Limb (tissue), 2 donors: ENCODE results near the gene DLGAP5.
A peak's percentile ranks its signal among the peaks of the same experiment; 100 is the strongest.

ENCODE experiments used
- DNase-seq, 2 donors: peaks; one replicate each; pipeline ENCODE4 v3.0.0-alpha.2; 2016; ENCODE audit errors: extremely low spot score in 2 of 2

Gene DLGAP5

DNA sequence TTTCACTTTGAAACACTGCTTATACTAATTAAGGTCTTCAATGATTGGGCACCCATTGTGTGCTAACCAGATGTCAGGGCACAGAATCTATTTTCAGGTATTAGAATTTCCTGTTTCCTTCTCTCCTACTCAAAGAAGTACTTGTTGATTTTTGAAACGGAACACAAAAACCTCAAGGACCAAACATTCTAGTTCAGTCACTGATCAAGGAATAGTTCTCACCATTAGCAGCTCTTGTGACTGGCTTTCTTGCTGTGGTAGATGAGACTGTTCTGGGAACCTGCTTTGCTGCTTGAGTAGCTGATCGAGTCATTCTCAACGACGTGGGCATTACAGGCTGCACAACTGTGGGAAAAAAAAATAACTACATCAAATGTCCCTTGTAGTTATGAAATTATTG, 11.0 kb downstream of the DLGAP5 start:
- DNase-seq = no peak

DNA sequence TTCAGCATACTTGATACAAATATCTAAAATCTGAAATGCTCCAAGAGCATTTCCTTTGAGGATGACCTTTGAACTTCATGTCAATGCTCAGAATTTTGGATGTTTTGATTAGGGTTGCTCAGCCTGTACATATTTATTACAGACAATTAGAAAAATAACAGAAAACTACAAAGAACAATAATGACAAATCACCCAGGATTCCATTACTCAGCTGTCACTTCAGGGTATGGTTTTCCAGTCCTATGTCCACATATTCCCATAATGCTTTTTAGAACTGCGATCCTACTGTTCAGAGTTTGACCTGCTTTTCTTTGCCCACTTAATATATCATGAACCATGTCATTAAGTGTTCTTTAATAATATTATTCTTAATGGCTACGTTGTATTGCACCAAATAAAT, 11.4 kb downstream of the DLGAP5 start:
- DNase-seq = no peak

DNA sequence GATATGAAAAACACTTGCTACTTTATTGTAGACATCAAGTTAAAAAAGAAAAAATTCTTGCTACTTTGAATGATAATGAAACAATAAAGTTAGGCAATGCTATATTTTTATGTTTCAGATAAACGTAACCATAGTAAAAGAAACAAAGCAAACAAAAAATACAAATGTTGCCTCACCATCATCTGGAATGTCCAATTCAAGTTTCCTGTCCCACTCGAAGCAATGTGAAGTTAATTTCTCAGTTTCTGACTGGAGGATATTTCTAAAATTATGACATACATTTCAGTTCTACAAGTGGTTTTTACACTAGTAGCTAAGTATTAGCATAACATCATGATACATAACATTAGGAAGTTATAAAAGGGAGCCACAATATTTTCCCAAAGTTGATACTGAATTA, 20.9 kb downstream of the DLGAP5 start:
- DNase-seq = no peak

DNA sequence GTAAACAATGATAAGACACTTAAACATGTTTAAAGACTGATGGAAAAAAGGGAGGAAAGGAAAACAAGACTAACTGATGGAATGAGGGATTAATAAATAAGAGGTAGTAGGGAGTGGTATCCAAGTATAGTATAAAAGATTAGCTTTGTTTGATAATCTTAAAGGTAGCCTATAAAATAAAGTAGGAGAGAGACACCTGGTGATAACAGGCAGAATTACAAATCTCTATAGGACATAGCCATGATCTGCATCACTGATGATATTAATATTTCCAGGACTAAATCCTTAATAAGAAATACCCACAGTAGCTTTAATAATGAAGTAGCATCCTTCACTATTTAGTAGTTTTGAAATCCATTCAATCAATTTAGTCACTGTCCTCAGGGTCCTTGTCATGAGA, 30.4 kb downstream of the DLGAP5 start:
- DNase-seq = peak in 1 of 2 donors; percentile 55

DNA sequence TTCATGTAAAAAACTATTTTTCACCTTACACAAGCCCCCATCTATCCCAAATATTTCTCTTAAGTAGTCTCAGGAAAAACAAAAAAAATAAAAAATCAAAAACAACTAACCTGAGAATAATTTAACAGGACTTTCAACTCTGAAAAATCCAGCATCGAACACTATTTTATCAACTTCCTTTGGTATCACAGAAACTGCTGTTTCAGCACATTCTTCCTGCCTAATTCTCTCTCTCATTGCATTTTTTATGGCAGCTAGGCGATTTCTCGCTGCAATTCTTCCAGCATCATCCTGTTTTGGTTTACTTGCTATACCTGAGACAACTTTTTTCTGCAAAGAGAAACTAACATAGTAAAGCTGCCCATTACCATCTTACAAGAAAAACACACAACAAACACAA, 33.0 kb downstream of the DLGAP5 start:
- no peak for DNase-seq

DNA sequence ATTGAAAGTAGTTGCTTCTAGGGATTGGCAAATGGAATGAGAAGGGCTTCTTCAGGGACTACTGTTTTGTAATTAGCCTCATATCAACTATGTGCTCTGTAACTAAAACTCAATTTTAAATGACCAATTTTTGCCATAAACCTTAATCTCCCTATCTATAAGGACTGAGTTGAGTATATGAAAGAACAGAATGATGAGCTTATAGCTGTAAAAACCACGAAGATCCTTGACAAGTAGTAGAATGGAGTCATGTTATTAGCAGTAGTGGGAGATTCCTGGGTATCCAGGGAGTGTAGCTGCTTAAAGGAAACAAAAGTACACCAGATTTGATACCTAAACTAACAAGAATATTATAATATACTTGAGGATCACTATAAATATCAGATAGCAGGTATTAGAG, 34.3 kb downstream of the DLGAP5 start:
- DNase-seq = no peak

DNA sequence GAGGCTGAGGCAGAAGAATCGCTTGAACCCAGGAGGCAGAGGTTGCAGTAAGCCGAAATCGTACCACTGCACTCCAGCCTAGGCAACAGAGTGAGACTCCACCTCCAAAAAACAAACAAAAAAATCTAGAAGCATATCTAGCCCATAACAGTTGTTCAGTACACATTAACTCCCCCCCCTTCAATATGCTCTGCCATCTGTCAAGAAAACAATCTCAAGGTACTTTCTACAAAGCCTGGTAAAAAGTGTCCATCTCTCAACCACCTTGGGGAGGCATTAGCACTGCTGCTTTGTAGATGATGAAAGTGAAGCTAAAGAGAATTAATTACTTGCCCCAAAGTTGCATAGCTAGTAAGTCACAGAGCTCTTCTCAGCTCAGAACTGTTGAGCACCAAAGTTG, 37.4 kb downstream of the DLGAP5 start:
- no peak for DNase-seq

DNA sequence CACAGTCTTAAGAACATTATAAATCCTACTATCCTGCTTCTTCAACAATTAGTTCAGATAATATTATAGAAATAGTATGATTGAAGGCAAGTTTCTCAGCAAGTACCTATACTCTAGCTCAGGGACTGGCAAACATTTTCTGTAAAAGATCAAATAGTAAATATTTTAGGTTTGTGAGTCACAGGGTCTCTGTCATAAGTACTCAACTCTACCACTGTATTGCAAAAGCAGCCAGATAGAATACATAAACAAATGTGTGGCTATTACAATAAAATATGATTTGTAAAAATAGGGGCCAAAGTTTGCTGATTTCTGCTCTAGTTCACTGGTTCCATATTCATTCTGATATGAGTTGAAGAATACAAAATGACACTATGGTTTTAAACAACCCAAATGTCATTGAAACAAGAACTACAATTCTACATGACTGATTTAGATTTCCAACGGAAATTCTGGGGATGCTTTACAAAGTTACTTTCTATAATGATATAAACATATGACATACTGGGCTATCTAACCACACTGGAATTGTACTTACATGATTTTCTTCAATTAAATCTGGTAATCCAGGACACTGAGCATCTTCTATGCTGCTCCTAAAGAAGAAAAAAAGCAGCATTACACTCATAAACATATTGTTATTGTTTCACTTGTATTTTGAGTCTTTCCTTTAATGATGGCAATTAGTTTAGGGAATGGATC, 39.2 kb downstream of the DLGAP5 start:
- no peak for DNase-seq

DNA sequence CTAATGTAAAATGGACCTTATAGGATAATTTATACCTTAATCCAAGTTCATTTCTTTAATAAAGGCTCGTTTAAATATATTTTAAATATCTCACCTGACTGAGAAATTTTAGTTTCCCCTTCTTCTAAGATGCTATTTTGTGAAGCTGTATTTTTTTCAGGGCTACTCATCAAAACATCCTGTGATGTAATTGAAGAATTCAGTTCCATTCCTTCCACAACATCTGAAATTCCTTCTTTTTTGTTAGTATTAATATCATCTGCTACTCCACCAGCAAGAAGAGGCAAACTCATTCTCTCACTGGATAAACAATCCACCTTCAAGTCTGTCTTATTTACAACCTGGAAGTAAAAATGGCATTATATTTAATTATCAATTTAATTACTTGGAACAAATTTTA, 39.8 kb downstream of the DLGAP5 start:
- DNase-seq = no peak

DNA sequence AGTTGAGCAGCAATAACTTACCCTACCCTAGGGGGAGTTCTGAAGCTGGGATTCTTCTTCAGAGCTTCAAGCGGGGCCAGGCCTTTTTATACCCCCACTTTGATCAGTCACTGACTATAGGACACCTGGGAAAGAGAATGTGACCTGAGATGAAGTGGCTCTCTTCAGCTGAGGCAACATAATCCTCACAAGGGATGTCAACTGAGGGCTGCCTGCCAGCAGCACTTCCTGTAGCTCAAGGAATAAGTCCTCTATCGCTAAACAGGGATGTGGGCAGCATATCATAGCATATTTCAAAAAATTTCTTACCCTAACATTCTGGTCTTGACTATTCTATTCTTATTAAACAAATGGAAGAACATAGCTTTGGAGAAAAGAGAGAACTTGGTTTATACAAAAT, 45.0 kb downstream of the DLGAP5 start:
- no peak for DNase-seq

DNA sequence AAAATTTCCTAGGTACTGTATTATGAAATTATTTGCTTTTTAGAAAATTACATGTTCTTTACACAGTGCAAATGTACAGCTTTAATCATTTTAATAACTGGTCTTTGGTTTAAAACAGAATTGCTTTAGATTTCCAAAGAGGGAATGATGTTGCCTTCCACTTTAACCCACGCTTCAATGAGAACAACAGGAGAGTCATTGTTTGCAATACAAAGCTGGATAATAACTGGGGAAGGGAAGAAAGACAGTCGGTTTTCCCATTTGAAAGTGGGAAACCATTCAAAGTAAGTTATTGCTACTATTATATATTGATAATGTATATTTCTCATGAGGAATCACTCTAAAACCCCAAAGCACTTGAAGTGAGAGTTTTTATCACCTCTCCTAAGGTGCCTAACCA, 48.9 kb downstream of the DLGAP5 start:
- DNase-seq = no peak

DNA sequence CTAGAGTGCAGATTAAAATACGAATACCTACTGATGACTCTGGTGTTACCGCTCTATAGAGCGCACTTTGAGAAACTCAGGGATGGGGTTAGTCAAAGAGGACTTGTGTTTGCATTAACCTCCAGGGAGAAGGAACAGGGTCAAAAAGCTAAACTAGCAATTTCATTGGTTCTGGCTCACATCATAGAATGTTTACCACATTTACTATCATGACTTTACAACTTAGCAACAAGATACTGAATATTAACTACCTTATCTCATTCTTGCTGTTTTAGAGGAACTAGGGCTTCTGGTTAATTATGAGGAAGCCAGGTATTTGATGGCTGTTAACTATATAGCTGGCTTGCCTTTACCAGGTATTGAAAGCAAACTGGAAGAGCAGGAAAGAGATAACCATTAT, 49.6 kb downstream of the DLGAP5 start:
- no peak for DNase-seq

DNA sequence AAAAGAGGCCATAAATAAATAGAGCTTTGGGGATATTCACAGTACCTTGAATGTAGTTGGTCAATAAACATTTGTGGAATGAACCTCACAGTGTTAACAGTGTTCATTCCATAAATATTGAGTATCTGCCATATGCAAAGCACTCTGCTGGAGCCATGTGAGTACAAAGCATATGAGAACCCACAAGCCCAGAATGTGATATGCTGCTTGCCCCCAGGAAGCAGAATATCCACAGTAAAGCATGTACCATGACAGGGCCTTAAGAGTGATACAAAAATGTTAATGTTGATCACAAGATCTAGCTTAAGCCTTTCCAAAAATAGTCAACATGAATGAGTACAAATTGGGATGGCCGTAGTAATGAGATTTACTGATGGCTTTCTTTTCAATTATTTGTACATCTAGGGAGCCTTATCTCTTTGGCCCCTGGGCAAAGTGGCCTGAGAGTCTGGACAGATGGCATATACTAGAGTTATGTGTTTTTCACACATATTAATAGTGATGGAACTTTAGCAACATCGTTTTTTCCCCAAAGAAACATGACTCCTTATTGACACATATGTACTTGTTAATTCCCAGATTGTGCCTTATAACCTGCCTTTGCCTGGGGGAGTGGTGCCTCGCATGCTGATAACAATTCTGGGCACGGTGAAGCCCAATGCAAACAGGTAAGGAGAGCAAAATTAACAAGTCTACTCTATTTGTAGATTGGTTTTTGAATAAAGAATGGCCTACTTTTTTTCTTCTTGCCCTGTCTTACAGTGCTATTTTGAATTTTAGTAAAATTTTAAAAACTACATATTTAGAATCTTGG, 51.5 kb downstream of the DLGAP5 start:
- no peak for DNase-seq

DNA sequence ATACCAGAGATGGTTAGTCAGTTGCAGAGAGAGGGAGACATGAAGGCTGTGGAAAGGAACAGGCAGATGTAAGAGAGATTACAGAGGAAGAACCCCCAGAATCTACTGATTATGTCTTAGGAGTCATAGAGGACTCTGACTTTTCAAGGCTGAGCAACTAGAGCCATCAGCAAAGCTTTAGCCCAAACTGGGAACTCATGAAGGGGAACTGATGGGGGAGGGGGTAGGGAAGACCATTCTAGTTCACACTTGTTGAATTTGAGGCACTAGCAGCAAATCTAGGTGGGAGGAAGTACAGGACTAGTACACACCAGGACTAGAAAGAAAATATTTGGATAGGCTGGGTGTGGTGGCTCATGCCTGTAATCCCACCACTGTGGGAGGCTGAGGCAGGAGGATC, 52.2 kb downstream of the DLGAP5 start:
- DNase-seq = no peak

DNA sequence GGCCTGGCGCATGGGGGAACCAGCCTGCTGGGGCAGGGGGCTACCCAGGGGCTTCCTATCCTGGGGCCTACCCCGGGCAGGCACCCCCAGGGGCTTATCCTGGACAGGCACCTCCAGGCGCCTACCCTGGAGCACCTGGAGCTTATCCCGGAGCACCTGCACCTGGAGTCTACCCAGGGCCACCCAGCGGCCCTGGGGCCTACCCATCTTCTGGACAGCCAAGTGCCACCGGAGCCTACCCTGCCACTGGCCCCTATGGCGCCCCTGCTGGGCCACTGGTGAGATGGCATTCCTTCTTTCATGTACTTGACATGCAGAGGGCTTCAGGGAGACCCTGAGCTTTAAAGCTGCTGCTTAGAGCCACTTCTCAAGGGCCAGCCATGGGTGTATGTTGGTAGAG, 53.3 kb downstream of the DLGAP5 start:
- DNase-seq = no peak

DNA sequence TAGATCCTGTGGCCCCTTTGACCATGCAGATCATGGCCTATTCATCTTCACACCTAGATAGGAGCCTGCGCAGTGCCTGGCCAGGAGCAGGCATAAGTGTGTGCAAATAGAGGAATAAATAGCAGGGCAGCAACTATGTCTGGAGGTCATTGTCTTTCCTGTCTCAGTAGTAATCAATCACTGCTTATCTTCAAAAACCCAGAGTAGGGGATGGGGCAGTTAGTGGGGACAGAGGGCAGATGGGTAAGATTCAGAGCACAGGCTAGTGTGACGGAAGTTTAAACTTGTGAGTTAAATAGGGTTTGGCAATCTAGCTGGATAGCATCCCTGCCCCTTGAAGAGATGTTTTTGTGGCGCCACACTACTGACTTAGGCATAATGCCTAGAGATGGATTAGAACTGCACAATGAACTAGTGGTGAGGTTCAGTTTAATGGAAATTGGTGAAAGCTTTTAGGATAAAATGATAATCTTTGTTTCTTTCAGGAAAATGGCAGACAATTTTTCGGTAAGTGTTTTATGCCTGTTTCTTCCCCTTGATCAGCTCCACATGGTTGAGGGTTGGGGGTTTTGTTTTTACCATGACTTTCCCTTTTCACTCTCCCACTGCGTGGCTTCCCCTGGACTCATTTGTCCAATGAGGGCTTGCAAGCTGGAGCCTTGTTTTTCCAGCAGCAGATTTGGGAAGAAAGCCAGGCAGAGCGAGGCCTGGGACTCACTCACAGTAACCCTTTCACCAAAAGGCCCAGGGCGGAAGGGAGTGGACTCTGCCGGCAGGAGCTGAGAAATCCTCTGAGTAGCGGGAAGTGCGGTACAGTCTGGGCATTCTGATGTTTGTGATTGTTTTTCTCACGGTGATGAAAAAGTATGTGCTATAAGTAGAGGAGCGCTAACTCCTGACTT, 54.2 kb downstream of the DLGAP5 start:
- peak; percentile 74 to 75 for DNase-seq

DNA sequence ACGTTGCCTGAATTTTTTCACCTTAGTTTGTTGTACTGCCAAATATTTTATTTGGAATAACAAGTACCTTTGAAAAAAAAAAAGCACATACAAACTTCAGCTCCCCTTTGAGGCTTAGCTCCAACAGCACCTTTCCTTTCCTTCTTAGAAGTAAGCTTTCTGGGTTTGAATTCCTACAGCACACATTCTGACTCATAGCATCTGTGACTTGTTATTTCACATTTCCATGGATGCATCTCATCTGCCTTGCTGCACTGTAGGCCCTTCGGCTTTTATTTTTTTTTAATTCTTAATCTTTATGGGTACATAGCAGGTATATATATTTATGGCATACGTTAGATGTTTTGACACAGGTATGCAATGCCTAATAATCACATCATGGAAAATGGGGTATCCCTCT, 55.1 kb downstream of the DLGAP5 start:
- DNase-seq = no peak

DNA sequence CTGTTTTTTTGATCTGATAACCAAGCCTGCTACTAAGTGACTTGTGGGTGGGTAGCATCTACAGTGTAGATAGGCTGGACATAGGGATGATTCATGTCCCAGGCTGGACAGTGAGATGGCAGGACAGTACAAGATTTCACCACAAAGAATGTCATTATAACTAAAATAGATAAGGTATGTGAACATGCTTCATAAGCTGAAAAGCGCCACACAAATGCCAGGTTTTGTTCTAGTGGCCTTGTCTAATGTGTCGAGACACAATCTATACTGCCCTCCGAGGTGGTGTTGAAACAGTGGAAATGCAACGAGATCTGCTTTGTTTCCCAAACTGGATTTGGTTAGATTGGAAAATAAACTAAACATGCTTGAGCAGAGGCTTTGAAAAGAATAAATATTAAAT, 58.0 kb downstream of the DLGAP5 start:
- DNase-seq = no peak

DNA sequence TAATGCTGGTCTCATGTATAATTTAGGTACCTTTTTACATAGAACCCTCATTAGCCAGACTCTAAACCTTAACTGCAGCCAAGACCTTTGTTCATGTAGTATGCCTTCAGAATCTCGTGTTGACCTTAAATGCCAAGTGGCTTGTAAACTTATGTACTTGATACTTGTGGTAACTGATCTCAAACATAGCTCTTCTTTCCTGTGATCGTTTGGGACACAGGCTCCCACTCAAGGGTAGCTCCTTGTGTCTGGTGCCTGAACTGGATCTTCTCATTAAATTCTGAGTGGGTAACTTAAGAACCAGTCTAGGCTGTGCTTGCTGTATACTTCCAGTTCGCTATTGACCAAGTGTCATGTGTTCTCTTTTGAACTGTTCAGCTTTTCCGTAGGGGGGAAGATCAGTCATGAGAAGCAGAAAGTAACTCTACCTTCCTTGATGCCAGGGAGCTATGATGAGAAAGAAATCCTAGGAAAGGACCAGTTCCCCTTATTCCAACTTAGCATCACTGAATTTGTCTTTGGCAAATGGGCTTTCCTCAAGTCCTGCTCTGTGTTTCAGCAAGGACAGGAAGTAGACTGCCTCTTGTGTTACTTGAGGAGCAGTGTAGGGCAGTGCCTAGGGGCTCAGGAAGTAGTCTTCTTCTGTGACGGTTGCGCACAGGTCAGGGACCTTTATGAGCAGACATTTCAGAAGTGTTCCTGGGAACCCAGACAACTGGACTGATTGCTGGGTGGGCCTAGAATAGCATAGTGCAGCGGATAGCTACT, 59.8 kb downstream of the DLGAP5 start:
- DNase-seq = no peak

DNA sequence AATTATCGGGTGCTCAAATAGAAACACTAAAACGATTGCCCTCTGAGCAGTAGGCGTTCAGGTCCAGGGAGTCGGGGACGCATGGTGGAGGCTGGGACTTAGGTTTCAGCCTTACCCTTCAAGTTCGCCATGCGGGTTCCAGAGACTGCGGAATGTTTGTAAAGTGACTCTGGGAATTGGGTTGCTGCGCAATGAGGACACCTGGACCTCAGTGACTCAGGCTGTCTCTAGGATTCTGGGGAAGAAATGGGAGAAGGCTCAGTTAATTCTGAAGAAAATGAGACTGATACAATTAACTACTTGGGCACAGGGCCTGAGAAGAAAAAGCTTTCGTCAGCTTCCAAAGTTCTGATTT, 61.2 kb downstream of the DLGAP5 start:
- no peak for DNase-seq

DNA sequence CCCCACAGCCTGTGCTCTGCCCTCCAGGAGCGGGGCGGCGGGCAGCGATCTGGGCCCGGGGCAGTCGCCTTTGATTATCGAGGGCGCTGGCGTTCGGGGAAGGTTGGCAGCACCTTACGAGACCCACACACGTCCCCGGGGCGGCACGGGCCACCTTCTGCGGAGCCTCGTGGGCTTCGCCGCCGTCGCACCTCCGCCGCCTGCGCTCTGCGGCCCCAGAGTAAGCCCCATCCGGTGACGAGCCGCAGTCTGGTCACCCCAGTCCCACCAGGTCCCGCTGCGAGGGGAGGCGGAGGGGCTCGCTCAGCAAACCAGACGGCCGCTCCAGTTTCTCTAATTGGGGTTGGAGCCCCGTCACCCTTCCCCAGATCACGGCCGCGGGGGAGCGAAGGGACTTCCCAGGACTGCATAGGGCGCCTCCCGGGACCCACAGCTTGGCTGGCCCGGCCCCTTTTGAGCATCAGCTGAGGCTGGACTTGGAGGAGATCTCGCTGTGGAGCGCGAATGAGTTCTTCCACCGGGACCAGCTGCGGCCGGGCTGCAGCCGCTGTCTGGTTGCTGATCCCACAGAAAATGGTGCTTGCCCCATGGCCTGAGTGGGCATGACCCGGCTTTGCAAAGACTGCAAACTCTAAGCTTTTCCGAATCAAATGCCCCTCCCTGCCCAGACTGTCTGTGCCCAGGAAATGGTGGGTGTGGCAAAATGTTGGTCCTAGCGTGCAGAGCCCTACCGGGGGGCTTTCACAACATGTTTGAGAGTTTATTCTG, 61.8 kb downstream of the DLGAP5 start:
- DNase-seq = peak in 1 of 2 donors; percentile 68
